ENCODE results near the gene DPEP1.

- TF ChIP-seq GATA2 (IDR thresholded peaks at IDR 0.05; ENCODE audit: low read depth, low read length) (no peak), GATA3 (IDR thresholded peaks at IDR 0.05; ENCODE audit: low read depth, low read length) (no peak)
Measured at GRCh38 chr16:89672177-89672941, 58.9 kb downstream of the DPEP1 start.
